SU-DHL-6 (cell line): ENCODE data around the gene FRG2.
"Not testable (repeated sequence)": the region's sequence is repeated elsewhere in the genome, so short reads cannot be mapped to it uniquely, and the experiment has no call there.

Experiments used
- H2AFZ ChIP-seq: fragments of 200-600 bp; sonication (generic); 2 replicates; pipeline ENCODE4 v1.6.1; 2014; ENCODE audit warnings: low read depth, mild to moderate bottlenecking, moderate library complexity, mixed read lengths, antibody characterized with exemption, low read length; ENCODE audit not compliant: severe bottlenecking
- H3F3A ChIP-seq: fragments of 200-600 bp; shearing (Covaris generic); 2 replicates; pipeline ENCODE4 v1.6.0; 2016; ENCODE audit warnings: antibody characterized with exemption, mild to moderate bottlenecking; ENCODE audit not compliant: insufficient read depth
- H3K27ac ChIP-seq: fragments of 200-600 bp; sonication (generic); 2 replicates; pipeline ENCODE4 v1.5.1; 2016; ENCODE audit warnings: low read depth, mild to moderate bottlenecking, low read length, moderate library complexity, mixed read lengths
- H3K27me3 ChIP-seq: fragments of 200-600 bp; sonication (generic), shearing (Covaris generic); 2 replicates; pipeline ENCODE4 v1.6.0; 2014; ENCODE audit warnings: mild to moderate bottlenecking, low read length
- H3K36me3 ChIP-seq: fragments of 200-600 bp; sonication (generic); 2 replicates; pipeline ENCODE4 v1.6.1; 2014; ENCODE audit warnings: mild to moderate bottlenecking, low read length, mixed read lengths
- H3K4me2 ChIP-seq: fragments of 300-600, 200-600 bp; shearing (Covaris generic), sonication (generic); 2 replicates; pipeline ENCODE4 v1.6.0; 2014; ENCODE audit warnings: low read length, low read depth, mild to moderate bottlenecking; ENCODE audit not compliant: poor library complexity, severe bottlenecking
- H3K4me3 ChIP-seq: fragments of 200-600 bp; sonication (generic); 2 replicates; pipeline ENCODE4 v1.5.1; 2014; ENCODE audit warnings: antibody characterized with exemption, low read length, mild to moderate bottlenecking, mixed read lengths; ENCODE audit not compliant: insufficient read depth, poor library complexity, severe bottlenecking
- H3K79me2 ChIP-seq: fragments of 200-600 bp; sonication (generic); 2 replicates; pipeline ENCODE4 v1.6.1; 2014; ENCODE audit warnings: mild to moderate bottlenecking, low read length, moderate library complexity; ENCODE audit not compliant: insufficient read depth
- H3K9ac ChIP-seq: fragments of 200-600 bp; sonication (generic); 2 replicates; pipeline ENCODE4 v1.7.0; 2014; ENCODE audit warnings: mild to moderate bottlenecking, low read length
- H3K9me2 ChIP-seq: fragments of 200-600 bp; sonication (generic); replicated peaks from 2 replicates; pipeline ENCODE4 v1.6.1; 2014; ENCODE audit warnings: low read length; ENCODE audit not compliant: insufficient read depth
- H3K9me3 ChIP-seq: fragments of 200-600 bp; sonication (generic); 2 replicates; pipeline ENCODE4 v1.6.1; 2014; ENCODE audit warnings: low read length, mixed read lengths; ENCODE audit not compliant: insufficient read depth
- H4K20me1 ChIP-seq: fragments of 200-600 bp; sonication (generic); 2 replicates; pipeline ENCODE4 v1.6.1; 2014; ENCODE audit warnings: low read depth, mild to moderate bottlenecking, antibody characterized with exemption, low read length, moderate library complexity, mixed read lengths
- EZH2phosphoT487 ChIP-seq: fragments of 200-600 bp; sonication (generic), shearing (Covaris generic); conservative IDR thresholded peaks from 2 replicates; pipeline ENCODE4 v1.6.1; 2018; ENCODE audit warnings: mild to moderate bottlenecking, antibody characterized with exemption, low read length, moderate library complexity, mixed read lengths
- TF ChIP-seq, protein P1 (sequence below): fragments of 200-600 bp; sonication (generic); IDR thresholded peaks from one replicate; pipeline ENCODE4 v1.5.1; 2017; ENCODE audit warnings: antibody characterized with exemption, mild to moderate bottlenecking, low read length, moderate library complexity; ENCODE audit not compliant: insufficient read depth, poor library complexity, severe bottlenecking

The FRG2 gene

DNA sequence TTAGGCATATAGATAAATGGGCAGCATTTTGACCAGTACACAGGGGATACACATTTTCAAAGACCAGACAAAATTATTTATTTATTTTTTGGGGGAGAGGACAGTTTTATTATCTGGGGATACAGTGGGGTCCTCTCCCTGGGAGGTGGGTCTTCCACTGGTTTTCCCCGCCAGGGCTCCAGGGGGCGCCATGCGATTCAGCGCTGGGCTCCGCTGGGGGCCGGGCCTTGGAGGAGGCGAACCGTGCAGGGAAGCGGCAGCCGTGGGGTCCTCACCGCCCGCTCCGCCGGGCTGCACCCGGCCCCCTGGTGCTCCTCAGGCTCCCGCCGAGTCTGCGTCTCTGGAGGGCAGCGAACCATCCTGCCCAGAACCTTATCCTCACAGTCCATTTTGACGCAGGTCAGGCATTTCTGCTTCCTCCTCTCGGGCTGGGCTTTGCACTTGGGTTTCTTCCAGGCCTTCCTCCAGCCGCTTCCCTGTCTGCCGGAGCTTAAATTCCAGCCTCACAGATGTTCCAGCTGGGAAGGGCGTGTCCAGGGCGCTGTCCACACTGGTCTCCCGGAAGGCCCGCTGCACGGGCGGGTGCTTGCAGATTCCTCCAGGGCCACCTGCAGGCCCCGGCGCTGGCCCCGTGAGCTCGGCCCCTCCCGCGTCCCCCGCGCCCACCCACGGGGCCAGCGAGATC, 10.8 kb upstream of the FRG2 start:
- H3K4me2 ChIP-seq, H3F3A ChIP-seq, H3K79me2 ChIP-seq, H3K4me3 ChIP-seq, H4K20me1 ChIP-seq, H3K27me3 ChIP-seq, H3K9me3 ChIP-seq, H3K9me2 ChIP-seq, H3K9ac ChIP-seq, H3K27ac ChIP-seq, H2AFZ ChIP-seq, H3K36me3 ChIP-seq: not testable (repeated sequence)

DNA sequence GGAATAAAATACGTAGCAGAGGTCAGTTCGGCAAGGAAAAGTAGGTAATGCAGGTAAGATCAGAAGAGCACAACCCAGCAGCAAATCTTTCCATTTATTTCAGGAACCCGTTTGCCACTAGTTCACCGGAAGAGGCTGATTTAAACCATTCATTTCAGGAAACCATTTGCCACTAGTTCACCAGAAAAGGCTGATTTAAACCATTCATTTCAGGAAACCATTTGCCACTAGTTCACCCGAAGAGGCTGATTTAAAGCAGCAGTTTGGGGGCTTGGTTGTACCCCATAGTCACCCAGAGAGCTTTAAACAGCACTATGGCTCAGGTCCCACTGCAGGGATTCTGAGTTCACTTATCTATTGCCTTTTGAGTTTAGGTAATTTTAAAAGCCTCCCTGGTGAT, 4.2 kb upstream of the FRG2 start:
- H3K36me3 ChIP-seq, H3K9me2 ChIP-seq, H3K9ac ChIP-seq, H3K27ac ChIP-seq, H3K4me3 ChIP-seq, H2AFZ ChIP-seq, H3K27me3 ChIP-seq, H3K4me2 ChIP-seq, H3K9me3 ChIP-seq, H3K79me2 ChIP-seq, H4K20me1 ChIP-seq, H3F3A ChIP-seq: not testable (repeated sequence)

GRCh38 chr4:190022614-190023281, 4.3 kb downstream of the FRG2 start:
- not testable (repeated sequence) for H3K27me3 ChIP-seq, H2AFZ ChIP-seq

DNA sequence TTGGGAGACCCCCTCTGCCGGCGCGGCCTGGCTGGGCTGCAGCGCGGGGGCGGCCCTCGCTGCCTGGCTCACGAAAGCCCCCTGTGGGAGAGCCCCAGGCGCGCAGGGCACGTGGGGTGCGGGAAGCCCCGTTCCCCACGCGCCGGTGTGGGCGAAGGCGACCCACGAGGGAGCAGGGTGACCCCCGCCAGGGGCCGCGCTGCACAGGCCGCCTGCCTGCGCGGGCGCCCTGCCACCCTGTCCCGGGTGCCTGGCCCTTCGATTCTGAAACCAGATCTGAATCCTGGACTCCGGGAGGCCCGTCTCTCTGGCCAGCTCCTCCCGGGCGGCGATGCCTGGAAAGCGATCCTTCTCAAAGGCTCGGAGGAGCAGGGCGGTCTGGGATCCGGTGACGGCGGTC, 5.1 kb downstream of the FRG2 start:
- H3F3A ChIP-seq, H3K9me3 ChIP-seq, H3K9me2 ChIP-seq, H3K27ac ChIP-seq, H3K36me3 ChIP-seq, H4K20me1 ChIP-seq, H2AFZ ChIP-seq, H3K27me3 ChIP-seq, H3K9ac ChIP-seq, H3K4me3 ChIP-seq, H3K79me2 ChIP-seq, H3K4me2 ChIP-seq: not testable (repeated sequence)

More at GRCh38 chr4:190022614-190023281, 4.3 kb downstream of the FRG2 start:
- H3K9ac ChIP-seq, H3K4me3 ChIP-seq, H3K9me2 ChIP-seq, H3K9me3 ChIP-seq, H3K27ac ChIP-seq, H3K36me3 ChIP-seq, H3F3A ChIP-seq, H3K79me2 ChIP-seq, H3K4me2 ChIP-seq, H4K20me1 ChIP-seq: not testable (repeated sequence)

DNA sequence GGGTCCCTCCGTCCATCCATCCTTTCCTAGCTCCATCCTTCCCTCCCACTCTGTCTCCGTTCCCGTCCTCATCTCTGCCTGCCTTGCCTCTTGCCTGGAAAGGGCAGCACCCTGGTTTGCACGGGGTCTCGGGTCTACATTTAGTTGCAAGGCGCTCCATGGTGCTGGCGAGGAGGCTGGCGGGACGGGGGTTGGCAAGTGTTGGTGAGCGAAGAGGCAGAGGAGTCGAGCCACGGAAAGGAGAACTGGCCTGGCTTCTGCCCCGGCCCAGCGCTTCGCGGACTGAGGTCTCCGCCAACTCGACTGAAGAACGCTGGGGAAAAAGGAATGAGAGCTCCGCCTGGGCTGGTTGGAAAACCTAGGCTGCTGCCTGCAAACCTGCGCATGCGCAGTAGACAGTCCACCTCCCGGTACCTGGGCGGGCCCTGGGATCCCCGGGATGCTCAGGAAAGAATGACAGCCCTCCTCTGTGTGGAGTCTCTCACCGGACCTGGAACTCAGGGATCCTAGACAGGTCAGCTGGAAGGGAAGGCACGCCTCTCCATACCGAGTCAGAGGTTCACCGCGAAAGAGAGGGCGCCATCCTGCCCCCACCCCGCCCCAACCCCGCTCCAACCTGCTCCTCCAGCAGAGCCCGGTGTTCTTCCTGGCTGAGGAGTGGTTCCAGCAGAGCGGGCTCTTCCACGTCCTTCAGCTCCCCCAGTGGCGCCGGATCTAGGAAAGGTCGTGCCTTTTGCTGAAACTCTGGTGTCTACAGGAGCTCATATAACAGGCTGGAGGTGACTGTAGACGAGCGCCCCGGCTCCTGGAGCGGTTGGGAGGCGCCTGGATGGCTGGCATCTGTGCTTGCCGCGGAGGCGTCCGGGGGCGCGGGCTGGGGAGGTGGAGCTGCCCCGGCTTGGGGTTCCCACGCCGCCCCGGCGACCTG, 6.0 kb downstream of the FRG2 start:
- Histone ChIP-seq H3K9ac (no peak overlapping the region), H3K4me3 (no peak overlapping the region), H3K4me2 (no peak overlapping the region), H3K27ac (no peak overlapping the region), H3F3A (no peaks in the 10 kb centered on the region), H4K20me1 (no peaks in the 10 kb centered on the region), H2AFZ (no peak overlapping the region), H3K79me2 (no peaks in the 10 kb centered on the region), H3K27me3 (no peaks in the 10 kb centered on the region), H3K9me2 (no peaks in the 10 kb centered on the region), H3K9me3 (no peaks in the 10 kb centered on the region), H3K36me3 (no peaks in the 10 kb centered on the region)
- TF ChIP-seq, protein P1, sequence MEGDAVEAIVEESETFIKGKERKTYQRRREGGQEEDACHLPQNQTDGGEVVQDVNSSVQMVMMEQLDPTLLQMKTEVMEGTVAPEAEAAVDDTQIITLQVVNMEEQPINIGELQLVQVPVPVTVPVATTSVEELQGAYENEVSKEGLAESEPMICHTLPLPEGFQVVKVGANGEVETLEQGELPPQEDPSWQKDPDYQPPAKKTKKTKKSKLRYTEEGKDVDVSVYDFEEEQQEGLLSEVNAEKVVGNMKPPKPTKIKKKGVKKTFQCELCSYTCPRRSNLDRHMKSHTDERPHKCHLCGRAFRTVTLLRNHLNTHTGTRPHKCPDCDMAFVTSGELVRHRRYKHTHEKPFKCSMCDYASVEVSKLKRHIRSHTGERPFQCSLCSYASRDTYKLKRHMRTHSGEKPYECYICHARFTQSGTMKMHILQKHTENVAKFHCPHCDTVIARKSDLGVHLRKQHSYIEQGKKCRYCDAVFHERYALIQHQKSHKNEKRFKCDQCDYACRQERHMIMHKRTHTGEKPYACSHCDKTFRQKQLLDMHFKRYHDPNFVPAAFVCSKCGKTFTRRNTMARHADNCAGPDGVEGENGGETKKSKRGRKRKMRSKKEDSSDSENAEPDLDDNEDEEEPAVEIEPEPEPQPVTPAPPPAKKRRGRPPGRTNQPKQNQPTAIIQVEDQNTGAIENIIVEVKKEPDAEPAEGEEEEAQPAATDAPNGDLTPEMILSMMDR, result no peak
- no peak for TF ChIP-seq EZH2phosphoT487

- H3K9me2 ChIP-seq, H3K27ac ChIP-seq, H3K4me2 ChIP-seq, H3K9ac ChIP-seq, H3K9me3 ChIP-seq, H3K4me3 ChIP-seq, H3F3A ChIP-seq, H2AFZ ChIP-seq, H3K79me2 ChIP-seq, H3K27me3 ChIP-seq, H4K20me1 ChIP-seq, H3K36me3 ChIP-seq: not testable (repeated sequence)
Observed at GRCh38 chr4:190019859-190020463, 7.1 kb downstream of the FRG2 start.
